Fibroblast of peridontal ligament (primary cell): ENCODE results near the gene PDE6A.

Source experiments
- DNase-seq: peaks from one replicate; pipeline ENCODE4 v3.0.0-alpha.2; 2010; ENCODE audit errors: extremely low read depth

Gene PDE6A

DNA sequence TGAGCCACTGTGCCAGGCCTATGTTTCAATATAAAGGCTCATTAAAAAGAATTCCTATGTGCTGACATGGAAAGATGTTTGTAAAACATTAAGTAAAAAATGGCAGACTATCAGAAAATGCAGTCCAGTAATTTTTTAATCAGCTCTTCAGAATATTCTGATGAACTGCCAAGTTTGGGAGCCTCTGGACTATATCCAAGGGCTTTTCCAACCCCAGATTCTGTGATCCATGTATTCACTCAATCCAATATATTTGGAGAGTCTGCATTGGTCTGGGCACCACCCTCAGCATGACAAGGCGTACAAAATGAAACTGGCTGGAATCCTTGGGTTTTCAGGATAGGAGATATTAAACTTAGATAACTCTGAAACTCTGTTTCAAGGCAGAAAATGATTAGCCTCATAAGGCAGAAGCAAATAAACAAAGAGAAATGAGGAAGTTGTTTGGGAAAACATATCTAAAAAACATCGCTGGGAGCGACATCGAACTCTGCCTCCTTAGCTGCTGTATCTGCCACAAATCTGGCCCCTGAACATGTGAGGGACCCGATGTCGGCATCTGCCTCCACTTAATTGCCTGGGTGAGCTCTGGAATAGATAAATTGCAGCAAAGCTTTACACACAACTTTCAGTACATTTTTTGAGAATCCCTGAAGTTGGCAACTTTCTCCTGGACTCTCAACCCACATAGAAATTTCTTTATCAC lies 14.4 kb downstream of the PDE6A start:
- peak; percentile 49 for DNase-seq

DNA sequence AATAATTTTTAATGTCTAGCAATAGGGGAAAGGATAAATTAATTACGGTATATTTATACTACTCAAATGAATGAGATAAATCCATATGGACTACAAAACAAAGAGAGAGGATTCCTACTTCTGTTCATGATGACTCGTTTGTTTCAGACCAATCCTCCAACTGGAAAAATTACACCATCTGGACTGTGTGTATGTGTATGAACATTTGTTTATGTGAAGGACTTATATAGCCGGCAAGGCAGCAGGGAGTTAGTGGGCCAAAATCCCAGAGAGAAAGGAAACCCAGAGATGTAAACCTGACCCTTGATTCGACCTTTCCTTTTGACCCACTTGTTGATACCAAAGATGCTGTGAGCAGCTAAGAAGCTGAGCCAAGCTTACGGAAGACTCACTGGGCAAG lies 20.1 kb downstream of the PDE6A start:
- peak; percentile 58 for DNase-seq

DNA sequence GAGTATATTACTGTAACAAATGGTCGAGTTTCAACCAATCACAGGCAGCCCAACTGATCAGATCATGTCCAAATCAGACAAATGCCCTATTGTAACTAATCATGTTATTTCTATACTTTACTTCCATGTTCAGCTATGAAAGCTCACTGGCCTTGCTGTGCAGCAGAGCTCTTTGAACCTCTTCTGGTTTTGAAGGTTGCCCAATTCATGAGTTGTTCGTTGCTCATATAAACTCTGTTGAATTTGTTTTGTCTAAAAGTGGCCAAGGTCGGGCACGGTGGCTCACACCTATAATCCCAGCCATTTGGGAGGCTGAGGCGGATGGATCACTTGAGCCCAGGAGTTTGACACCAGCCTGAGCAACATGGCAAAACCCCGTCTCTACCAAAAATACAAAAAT lies 21.6 kb downstream of the PDE6A start:
- DNase-seq: no peak

DNA sequence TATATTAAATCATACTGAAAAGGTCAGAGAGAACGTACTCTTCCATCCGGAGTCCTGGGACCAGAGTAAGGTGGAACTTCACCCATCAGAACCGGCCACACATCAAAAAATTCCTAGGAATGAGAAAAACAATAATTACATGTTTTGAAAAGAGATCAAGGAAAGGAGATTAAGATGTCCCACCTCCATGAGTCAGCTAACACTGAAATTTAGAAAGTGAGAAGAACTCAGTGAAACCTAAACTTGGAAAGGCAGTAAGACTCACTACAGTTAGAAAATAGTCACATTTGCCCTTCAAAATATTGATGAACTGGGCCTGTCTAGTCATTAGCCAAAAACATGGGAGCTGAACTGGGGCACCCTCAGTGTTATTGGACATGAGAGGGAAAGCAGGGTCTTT lies 23.0 kb downstream of the PDE6A start:
- no peak for DNase-seq

DNA sequence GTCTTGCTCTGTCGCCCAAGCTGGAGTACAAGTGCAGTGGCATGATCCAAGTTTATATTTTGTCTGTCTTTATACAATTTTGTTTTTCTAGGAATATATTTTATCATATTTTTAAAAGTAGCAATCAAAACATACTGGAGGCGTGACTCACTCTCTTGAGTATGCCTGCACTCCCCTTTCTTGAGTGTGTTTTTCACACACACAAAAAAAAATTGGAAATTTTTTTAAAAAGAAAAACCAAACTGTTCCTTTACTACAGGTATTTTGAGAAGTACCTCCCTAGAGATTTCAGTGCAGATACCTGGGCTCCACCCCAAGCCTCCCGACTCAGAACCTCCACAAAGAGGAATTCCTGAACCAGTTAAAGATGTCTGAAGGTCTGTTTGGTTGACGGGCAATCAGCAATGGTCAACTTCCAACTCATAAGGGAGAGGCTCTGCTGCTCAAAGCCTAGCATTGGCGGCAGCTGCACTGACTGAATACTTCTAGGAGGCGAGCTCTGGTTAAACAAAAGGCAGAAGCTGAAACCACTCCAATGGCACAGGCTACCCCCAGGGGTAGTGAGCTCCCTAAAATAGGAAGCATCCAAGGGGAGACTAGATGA lies 27.4 kb downstream of the PDE6A start:
- no peak for DNase-seq

DNA sequence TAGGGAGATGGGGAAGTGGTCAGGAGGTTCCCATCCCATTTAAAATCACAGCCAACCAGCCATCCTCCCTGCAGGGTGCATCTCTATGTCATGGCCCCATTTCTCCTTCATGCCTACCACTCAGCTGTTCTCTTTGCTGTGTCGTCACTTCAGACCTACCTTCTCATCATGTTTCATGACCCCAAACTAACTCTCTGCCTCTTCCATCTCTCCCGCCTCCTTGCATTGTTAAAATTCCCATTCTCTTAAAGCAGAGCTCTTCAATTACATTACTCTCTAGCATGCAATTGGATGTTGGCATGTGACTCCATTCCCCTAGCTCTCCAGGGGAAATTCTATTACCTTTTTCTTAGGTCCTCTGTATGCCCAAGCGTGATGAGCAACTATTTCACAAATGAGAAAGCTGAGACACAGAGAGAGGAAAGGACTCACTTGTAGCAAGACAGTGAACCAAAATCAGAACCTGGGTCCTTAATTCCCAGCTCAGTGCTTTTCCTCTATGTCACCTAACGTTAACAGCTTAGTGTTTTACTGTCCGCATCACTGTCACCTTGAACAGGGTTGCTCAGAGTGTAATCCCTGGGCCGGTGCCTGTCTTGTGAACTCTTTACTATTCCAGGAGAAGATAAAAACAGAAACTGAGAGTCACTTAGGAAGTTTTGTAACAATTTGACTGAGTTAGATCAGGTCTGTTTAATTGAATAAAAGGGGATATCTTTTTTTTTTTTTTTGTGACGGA lies 28.1 kb downstream of the PDE6A start:
- DNase-seq: no peak

DNA sequence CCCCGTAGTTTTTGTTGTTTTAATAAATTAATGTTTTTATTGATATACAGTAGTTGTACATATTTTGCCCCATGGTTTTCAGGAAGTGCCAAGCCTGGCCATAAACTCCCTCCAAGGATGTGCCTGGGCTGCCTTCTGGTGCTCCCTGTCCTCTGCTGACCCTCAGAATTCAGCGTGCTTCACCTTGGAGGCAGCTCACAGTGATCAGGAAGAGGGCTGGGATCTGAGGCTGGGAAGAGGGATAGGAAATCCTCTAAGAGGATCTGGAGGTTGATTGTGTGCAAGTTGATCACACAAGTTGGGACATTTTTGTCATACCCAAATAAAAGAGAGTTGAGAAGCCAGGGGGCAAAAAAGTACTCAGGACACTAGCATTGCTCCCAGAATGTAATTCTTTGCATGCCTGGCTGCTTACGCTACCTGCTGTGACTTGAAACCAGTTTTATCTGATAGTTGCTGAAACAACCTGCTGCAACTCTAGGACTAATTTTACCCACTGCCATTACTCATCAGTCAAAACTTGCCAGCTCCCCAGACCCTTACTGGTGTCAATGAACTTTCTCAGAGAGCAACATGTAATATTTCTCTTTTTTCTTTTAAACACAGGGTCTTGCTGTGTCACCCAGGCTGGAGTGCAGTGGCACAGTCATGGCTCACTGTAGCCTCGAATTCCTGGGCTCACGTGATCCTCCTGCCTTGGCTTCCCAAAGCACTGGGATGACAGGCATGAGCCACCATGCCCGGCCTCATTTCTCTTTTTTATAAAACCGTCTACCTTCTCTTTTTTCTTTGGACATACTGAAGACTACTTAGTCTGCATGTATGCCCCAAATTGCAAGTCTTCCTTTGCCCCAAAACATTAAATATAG lies 29.0 kb downstream of the PDE6A start:
- DNase-seq: no peak

DNA sequence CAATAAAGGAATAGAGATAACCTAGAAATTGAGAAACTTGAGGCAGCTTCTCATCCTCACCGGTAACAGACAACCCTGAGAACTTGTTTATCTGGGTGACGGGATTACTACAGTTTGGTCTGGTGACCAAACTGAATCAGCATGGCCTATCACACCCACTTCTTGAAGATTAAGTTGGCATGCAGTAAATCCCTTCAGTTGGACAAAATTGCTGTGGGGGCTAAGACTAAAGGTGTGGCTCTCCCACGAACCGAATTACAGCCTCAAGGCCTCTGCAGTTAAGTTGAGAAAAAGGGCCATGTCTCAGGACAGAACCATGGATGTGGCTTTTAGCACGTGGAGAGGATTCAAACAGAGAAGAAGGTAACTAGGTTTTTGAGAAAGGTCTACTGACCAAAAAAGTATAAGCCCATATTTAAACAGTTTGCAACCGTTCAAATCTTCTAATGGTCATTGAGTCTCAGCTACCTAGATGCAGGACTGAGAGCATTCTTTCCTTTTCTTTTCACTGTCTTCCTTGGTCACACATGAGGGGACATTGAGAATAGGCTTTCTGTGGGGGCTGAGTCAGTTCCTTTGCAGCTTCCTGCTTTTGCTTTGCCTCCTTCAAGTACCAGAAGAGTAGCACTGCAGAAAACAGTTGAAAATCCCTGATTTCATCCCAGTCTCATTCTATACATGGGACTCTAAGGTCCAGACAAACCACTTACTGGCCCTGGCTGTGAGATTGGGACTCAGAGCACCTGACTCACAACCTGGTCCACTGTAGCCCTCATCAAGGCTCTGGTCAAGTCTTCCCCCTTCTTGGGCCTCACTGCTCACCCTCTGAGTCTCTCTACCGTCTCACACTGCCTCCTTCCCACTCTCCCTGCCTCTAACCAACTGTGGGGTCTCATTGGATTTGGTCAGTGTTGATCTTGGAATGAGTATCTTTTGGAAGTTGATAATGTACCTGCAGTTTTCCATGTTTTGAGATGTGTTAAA lies 30.9 kb downstream of the PDE6A start:
- DNase-seq: no peak

DNA sequence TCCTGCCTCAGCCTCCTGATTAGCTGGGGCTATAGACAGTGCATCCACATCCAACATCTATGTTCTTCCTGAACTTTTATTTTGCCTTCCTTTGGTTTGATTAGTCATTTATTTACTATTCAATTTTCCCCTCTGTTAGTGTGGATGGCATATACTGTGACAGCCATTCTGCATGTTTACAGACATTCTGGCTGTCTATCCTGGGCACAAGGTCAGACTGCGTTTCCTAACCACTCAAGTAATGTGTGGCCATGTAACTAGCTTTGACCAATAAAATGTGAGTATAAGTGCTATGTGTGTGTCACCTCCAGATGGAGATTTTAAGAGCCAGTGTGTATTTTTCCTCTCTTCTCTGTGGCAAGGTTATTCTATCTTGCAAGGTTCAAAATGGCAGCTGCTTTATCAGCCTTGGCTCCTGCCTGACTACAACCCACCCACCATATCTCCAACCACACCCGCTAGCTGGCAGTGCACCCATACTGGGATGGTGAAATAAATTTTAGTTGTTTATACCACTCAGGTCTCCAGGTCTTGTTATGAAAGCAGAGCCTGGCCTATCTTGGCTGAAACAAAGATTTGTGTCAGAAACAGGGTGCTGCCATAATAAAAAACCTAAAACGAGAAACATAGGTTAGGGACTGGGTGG lies 32.2 kb downstream of the PDE6A start:
- DNase-seq: no peak

DNA sequence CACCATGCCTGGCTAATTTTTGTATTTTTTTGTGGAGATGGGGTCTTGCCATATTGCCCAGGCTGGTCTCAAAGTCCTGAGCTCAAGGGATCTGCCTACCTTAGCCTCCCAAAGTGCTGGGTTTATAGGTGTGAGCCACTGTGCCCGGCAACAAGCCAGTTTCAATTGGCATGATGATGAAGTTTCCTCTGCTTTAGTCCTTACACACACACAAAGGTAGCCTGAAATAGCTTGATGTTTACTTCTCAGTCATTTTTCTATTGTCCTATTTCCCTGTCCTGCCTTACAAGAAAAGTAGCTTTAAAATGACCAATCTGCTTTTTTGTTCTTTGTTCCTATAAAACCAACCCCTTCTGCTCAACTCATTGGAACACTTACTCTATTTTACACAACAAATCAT lies 33.6 kb downstream of the PDE6A start:
- DNase-seq: no peak

DNA sequence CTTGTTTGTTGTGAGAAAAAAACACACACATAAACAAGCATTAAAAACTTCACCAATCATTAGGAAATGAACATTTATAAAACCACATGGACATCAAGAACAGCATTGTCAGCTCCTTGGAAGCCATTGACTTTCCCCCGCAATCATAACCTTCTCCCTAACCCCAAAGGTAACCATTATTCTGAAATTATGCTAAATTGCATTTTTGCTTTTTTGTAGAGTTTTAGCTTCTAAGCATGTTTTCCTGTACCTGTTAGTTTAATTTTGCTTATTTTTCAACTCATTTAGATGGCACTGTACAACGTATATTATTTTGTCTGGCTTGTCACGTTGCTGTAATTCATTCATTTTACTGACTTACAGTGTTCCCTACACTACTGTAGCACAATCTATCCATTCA lies 36.8 kb downstream of the PDE6A start:
- no peak for DNase-seq

DNA sequence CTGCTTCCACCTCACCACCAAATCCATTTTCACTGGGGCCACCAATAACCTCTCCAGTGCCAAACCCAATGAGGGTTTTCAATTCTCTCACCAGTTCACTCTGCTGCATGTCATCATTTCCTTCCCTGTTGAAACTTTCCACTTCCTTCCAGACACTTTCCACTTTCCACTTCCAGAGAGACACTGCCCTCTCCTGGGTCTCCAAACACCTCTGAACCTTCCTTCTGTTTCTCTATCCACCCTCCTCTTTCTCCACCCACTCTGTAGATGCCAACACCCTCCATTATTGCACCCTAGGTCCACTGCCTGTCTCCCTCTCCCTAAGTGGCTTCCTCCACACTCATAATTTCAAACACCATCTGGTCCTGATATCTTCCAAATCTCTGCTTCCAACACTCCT lies 39.6 kb downstream of the PDE6A start:
- DNase-seq: no peak

DNA sequence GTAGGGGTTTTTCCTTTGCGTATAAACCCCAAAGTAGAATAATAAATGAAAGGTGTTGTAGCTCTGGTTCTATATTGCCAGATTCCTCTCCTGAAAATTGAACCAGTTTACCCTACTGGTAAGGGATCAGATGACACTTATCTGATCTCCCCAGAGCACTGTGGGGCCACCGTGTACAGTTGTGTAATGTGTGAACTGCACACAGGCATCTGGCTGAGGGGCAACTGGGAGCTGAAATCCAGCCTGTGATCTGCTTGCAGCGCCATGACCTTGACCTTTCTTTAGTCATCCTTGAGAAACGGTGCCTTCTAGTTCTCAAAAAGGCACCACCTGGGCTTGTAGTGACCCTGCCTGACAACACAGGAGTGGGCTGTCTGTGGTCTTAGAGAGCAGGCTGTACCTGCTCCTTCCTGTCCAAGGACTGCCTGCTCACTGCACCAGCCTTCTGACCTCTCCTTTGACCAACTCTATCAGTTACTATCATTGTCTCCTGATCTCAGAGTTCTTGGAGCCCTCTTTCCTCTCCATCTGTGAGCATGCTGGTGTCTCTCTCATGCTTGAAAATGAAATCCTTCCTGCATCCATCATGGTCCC lies 40.2 kb downstream of the PDE6A start:
- DNase-seq: no peak

DNA sequence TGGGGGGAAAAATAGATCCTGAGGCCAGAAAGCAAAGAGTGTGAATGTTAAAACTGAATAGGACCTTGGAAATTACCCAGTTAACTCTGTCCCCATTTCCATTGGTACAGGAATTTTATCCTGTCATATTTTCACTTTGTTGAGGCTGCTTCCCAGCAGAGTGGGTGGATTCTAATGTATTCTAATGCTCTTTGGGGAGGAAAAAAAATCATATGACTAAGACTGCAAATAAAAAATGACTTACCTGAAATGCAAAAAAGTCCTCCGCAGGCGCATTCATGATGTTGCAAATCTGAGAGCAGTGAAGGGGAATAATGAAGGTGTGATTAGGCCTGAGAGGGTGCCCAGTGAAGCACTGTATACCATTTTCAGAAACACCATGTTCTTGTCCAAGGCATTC lies 41.2 kb downstream of the PDE6A start:
- DNase-seq: no peak

DNA sequence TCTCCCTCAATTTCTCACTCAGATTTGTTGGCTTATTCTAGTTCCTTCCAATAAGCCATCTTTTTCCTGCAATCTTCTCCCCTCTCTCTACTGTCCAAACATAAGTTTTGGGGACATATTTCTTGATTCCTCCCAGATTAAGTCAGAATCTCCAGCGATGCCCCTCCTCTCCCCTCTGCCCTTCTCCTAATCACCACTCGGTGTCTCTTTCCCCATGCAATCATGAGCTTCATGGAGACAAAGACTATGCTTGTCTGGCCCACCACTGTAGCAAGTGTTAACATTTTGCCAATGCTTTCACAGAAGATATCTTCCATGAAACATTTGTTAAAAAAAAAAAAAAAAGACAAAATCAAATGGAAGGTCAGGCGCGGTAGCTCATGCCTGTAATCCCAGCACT lies 42.4 kb downstream of the PDE6A start:
- no peak for DNase-seq

DNA sequence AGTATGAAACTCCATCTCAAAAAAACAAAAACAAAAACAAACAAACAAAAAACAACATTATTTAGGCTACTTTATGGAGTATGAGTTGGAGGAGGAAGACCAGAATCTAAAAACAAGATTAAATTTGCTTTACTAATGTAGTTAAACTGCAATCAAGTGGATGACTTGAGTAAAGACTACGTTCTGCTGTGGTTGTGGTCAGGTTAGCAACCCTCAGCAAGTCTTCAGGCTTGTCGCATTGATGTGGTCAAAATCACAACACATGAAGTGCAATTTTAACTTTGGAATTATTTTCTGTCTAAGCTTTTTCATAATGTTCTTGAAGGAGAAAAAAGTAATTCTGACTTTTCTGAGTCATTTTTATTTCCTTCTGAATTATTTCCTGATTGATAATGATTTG lies 43.1 kb downstream of the PDE6A start:
- DNase-seq: no peak

DNA sequence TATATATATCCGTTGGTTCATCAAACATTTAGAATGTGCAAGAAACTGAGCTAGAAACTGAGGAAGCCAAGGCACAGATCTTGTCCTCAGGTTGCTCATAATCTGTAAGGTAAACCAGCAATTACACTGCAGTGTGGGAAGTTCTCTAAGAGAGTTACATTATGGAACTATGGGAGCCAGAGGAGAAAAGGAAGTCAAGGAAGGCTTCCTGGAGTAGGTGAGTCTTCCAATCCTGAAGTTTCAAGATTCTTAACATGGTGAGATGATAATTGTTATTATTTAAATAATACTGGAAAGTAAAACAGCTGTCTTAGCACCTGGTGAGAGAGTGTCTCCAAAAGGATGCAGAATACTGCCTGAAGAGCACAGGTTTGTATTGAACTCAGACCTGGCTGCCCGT lies 44.2 kb downstream of the PDE6A start:
- DNase-seq: no peak

DNA sequence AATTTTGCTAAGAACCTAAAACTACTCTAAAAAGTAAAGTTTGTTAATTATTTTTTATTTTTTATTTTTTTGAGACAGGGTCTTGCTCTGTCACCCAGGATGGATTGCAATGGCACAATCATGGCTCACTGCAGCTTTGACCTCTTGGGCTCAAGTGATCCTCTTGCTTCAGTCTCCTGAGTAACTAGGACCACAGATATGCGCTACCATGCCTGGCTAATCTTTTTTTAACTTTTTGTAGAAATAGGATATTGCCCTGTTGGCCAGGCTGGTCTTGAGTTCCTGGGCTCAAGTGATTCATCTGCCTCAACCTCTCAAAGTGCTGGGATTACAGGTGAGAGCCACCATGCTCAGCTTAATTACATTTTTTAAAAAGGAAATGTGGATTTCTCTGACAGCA lies 45.8 kb downstream of the PDE6A start:
- DNase-seq: no peak

DNA sequence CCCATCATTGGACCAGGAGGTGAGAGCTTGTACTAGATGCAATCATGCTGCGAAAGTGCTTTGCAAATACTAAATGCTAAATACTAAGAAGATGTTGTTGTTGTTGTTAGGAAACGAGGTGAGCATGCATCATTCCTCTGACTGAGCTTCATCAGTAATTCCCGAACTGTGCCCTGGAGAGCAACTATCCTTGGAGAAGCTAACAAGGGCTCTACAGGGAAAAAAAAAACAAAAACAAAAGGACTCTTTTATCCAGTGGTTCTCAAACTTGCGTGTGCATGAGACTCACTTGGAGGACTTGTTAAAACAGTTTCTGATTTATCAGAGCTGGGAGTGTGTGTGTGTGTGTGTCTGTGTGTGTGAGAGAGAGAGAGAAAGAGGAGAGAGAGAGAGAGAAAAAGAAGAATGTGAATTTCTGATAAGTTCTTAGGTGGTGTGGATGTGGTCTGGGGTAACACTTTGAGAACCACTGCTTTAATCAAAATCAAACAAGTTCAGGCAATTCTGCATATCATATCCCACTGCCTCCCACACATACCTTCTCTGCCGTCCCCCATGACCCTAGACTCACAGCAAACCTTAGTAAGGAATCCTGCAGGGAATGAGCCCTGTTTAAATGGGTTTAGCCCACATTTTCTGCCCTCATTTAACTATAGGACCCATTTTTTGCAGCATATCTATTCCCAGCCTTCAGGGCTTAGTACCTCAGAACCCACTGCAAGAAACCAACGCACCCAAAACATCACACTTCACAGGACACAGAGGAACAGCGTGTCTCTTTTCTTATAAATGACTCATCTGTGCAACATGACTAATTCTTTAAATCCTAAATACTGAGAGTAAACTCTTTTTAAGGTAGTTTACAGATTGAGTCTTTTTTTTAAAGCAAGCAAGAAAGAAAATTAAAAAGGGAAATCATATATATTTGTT lies 48.9 kb downstream of the PDE6A start:
- no peak for DNase-seq
